BJ (cell line): ENCODE data around the gene LYPD6. TPM values are rescaled to one million over a fixed set of nuclear protein-coding genes. Genes with fewer than 3 reads are reported as not detected.

Experiments
- CTCF ChIA-PET: fragments of 350-600 bp; formaldehyde crosslinking; extraction: SDS; loops from one replicate; lab custom pipeline; 2021; ENCODE audit warnings: antibody characterized with exemption, inconsistent platforms; lab: Yijun Ruan, JAX
- POLR2A ChIA-PET: fragments of 300-600 bp; sonication (Branson Sonifier 250); formaldehyde crosslinking; extraction: SDS; loops from one replicate; lab custom pipeline; 2021; ENCODE audit warnings: antibody characterized with exemption; lab: Charles Lee
- DNase-seq: peaks from one replicate; pipeline ENCODE4 v3.0.0-alpha.2; 2011; ENCODE audit warnings: low read depth
- H3K27me3 ChIP-seq: 2 replicates; pipeline ENCODE4 v1.6.0; 2011; ENCODE audit warnings: low read length; ENCODE audit not compliant: control insufficient read depth, insufficient read depth
- H3K36me3 ChIP-seq: 2 replicates; pipeline ENCODE4 v1.5.1; 2011; ENCODE audit warnings: low read length; ENCODE audit not compliant: control insufficient read depth, insufficient read depth
- H3K4me3 ChIP-seq: 2 replicates; pipeline ENCODE4 v1.5.1; 2011; ENCODE audit warnings: low read depth, mild to moderate bottlenecking, control low read depth, low read length
- CTCF ChIP-seq: IDR thresholded peaks from 2 replicates; pipeline ENCODE4 v1.5.1; 2011; ENCODE audit warnings: low read depth, mild to moderate bottlenecking, control low read depth, inconsistent platforms, low read length, moderate library complexity; ENCODE audit not compliant: insufficient read depth
- polyA plus RNA-seq: library from polyadenylated mRNA; depleted of rRNA; stranded (reverse); fragments of >200 nt; gene quantifications from 2 replicates; pipeline ENCODE4 v1.2.3, GENCODE V29; 2011

Gene LYPD6
- polyA plus RNA-seq, 1 experiment = 7.1 TPM

GRCh38 chr2:149464396-149464795 is 134.0 kb downstream of the LYPD6 start:
- ChIA-PET CTCF (interaction anchor here (0.5 kb wide), 1 partner anchor 15 kb away, joined by 3 read pairs; no protein-coding TSS in a partner anchor), POLR2A (no interaction called here)
- Histone ChIP-seq H3K36me3 (no peaks in the 10 kb centered on the region), H3K4me3 (no peak overlapping the region), H3K27me3 (no peaks in the 10 kb centered on the region)
- TF ChIP-seq CTCF = no peak
- DNase-seq = no peak

- Histone ChIP-seq H3K36me3 (no peaks in the 10 kb centered on the region), H3K27me3 (no peaks in the 10 kb centered on the region), H3K4me3 (no peak overlapping the region)
- TF ChIP-seq CTCF = no peak
- ChIA-PET CTCF (interaction anchor here (1.2 to 1.3 kb wide), 3 partner anchors 10 to 449 kb away, joined by 3 to 4 read pairs (median 3); no protein-coding TSS in a partner anchor), POLR2A (no interaction called here)
- no peak for DNase-seq
Measured at GRCh38 chr2:149465873-149466272, 135.5 kb downstream of the LYPD6 start.

- no peak for DNase-seq
- ChIA-PET CTCF (interaction anchor here (1.2 to 1.3 kb wide), 3 partner anchors 36 to 449 kb away, joined by 3 to 4 read pairs (median 4); no protein-coding TSS in a partner anchor), POLR2A (interaction anchor here (0.6 kb wide), 1 partner anchor 18 kb away, joined by 13 read pairs; no protein-coding TSS in a partner anchor)
- Histone ChIP-seq H3K4me3 (no peak overlapping the region), H3K36me3 (no peaks in the 10 kb centered on the region), H3K27me3 (no peaks in the 10 kb centered on the region)
- TF ChIP-seq CTCF = no peak
Measured at GRCh38 chr2:149466635-149467034, 136.2 kb downstream of the LYPD6 start.

- no peak for TF ChIP-seq CTCF
- H3K27me3 ChIP-seq = no peaks in the 10 kb centered on the region
- H3K4me3 ChIP-seq = no peak overlapping the region
- ChIA-PET POLR2A (interaction anchor here (0.6 kb wide), 1 partner anchor 19 kb away, joined by 13 read pairs; no protein-coding TSS in a partner anchor), CTCF (interaction anchor here (1.2 to 1.4 kb wide), 3 partner anchors 19 to 450 kb away, joined by 3 to 4 read pairs (median 3); no protein-coding TSS in a partner anchor)
- DNase-seq = no peak
- no peaks in the 10 kb centered on the region for H3K36me3 ChIP-seq
Measured at GRCh38 chr2:149467436-149467835, 137.0 kb downstream of the LYPD6 start.

GRCh38 chr2:149468636-149469035 is 138.2 kb downstream of the LYPD6 start:
- DNase-seq = no peak
- no peaks in the 10 kb centered on the region for H3K36me3 ChIP-seq
- TF ChIP-seq CTCF = no peak
- POLR2A ChIA-PET = no interaction called here
- H3K4me3 ChIP-seq = no peak overlapping the region
- CTCF ChIA-PET = interaction anchor here (1.4 kb wide), 1 partner anchor 17 kb away, joined by 3 read pairs; no protein-coding TSS in a partner anchor
- no peaks in the 10 kb centered on the region for H3K27me3 ChIP-seq
